VCaP (cell line): ENCODE results near the gene GAS6.
"Not testable (repeated sequence)": the region's sequence is repeated elsewhere in the genome, so short reads cannot be mapped to it uniquely, and the experiment has no call there.

Experiments
- H3K27ac ChIP-seq: fragments of 450-650 bp; 2 replicates; pipeline ENCODE4 v1.5.1; 2017
- TF ChIP-seq, protein P1 (sequence below): fragments of 450-650 bp; conservative IDR thresholded peaks from 2 replicates; pipeline ENCODE4 v1.5.1; 2017; ENCODE audit warnings: mild to moderate bottlenecking, moderate library complexity

The GAS6 gene

GRCh38 chr13:113791761-113792160 is 72.1 kb downstream of the GAS6 start:
- TF ChIP-seq, protein P1, sequence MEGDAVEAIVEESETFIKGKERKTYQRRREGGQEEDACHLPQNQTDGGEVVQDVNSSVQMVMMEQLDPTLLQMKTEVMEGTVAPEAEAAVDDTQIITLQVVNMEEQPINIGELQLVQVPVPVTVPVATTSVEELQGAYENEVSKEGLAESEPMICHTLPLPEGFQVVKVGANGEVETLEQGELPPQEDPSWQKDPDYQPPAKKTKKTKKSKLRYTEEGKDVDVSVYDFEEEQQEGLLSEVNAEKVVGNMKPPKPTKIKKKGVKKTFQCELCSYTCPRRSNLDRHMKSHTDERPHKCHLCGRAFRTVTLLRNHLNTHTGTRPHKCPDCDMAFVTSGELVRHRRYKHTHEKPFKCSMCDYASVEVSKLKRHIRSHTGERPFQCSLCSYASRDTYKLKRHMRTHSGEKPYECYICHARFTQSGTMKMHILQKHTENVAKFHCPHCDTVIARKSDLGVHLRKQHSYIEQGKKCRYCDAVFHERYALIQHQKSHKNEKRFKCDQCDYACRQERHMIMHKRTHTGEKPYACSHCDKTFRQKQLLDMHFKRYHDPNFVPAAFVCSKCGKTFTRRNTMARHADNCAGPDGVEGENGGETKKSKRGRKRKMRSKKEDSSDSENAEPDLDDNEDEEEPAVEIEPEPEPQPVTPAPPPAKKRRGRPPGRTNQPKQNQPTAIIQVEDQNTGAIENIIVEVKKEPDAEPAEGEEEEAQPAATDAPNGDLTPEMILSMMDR, result no peak
- no peak overlapping the region for H3K27ac ChIP-seq

- H3K27ac ChIP-seq, result no peak overlapping the region
- TF ChIP-seq, protein P1, result no peak
These were observed 72.7 kb downstream of the GAS6 start for GRCh38 chr13:113791226-113791625.

GRCh38 chr13:113789931-113790330 is 73.9 kb downstream of the GAS6 start:
- not testable (repeated sequence) for H3K27ac ChIP-seq

- TF ChIP-seq, protein P1, result no peak
- H3K27ac ChIP-seq, result no peak overlapping the region
These were observed 74.7 kb downstream of the GAS6 start for GRCh38 chr13:113789167-113789566.

DNA sequence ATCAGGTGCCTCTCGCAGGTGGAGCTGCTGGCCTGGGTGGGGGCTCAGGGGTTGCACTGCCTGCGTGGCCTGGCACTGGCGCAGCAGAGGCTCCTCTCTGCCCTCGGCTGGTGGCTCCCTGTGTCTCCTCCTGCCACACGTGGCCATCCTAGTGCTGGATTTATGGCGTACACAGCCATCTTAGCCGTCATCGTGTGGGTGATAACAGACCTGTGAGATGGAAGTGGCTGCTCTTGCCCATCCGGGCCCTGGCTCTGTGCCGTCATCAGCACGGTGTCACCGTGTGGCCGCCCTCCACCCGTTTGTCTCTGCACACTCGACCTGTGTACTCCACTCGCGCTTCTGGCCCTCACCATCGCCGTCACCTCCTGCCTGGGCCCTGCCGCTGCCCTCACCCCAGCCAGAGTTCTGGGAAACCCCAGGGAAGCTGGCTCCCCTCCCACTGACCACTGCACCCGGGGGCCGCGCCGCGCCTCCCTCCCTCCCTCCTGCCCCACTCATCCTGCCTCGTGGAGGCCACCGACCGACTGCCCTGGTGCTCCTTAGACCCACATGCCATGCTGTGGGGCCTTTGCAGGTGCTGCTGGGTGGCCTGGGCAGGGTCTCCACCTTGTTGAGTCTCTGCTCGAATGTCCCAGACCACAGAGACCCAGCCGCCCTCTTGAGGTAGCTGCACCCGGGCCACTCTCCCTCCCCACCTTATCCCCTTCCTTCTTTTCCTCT is 75.3 kb downstream of the GAS6 start:
- TF ChIP-seq, protein P1, result no peak

DNA sequence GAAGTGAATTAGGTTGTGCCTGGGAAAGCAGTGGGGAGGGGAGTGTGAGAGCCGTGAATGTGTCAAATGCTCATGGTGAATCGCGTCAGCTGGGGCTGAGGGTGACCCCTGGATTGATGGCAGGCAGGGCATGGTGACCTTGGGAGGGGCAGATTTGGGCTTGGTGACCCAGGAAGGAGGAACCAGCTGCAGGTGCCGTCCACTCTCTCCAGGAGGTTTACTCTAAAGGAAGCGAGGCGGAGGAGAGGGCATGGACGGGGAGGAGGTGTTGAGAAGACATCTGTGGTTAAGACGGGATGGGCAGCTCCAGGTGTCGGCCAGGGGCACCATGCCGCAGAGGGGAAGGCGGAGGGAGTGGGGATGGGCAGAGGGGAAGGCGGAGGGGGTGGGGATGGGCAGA is 76.2 kb downstream of the GAS6 start:
- no peak overlapping the region for H3K27ac ChIP-seq
- TF ChIP-seq, protein P1, result no peak

More for the DNA sequence above, 75.3 kb downstream of the GAS6 start:
- no peak overlapping the region for H3K27ac ChIP-seq

DNA sequence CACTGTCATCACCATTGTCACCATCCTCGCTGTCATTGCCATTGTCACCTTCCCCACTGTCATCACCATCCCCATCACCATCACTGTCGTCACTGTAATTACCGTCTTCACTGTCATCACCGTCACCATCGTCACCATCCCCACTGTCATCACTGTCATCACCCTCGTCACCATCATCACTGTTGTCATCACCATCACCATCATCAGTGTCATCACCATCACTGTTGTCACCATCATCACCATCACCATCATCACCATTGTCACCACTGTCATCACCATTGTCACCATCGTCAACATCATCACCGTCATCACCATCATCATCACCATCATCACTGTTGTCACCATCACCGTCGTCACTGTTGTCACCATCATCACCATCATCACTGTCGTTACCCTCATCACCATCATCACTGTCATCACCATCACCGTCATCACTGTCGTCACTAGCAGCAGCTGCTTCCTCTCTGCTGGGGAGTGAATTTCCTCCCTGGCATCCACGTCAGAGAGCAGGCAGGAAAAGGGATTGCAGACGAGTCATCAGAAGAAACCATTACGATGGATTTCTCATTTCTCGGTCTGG is 77.5 kb downstream of the GAS6 start:
- H3K27ac ChIP-seq, result no peak overlapping the region
- TF ChIP-seq, protein P1, result no peak
